ENCODE measurements around the gene KRT3. TPM values are rescaled to one million over a fixed set of nuclear protein-coding genes. Genes with fewer than 3 reads are reported as not detected.

The KRT3 gene
- total and polyA plus RNA-seq, 2 donors from 2014 or later = not detected

- Histone ChIP-seq H3K27me3 (ENCODE audit: control insufficient read depth, insufficient read depth, low read length) (no peaks in the 10 kb centered on the region), H3K4me1 (ENCODE audit: control insufficient read depth in 2 of 3, insufficient read depth in 2 of 3, low read depth in 1 of 3, low read length in 3 of 3) (no peaks in the 10 kb centered on the region), H3K9me3 (ENCODE audit: control insufficient read depth in 2 of 3, insufficient read depth in 1 of 3, low read length in 3 of 3) (no peaks in the 10 kb centered on the region), H3K4me3 (ENCODE audit: low read length in 3 of 3) (no peak overlapping the region), H3K36me3 (ENCODE audit: control insufficient read depth in 2 of 3, insufficient read depth in 3 of 3, low read length in 3 of 3) (no peaks in the 10 kb centered on the region), H3K9ac (ENCODE audit: low read length in 3 of 3) (no peak overlapping the region), H3K27ac (ENCODE audit: low read depth in 2 of 2, low read length in 2 of 2) (no peak overlapping the region)
- DNase-seq (no peak), FAIRE-seq (no peak)
- no peak for TF ChIP-seq CTCF (IDR thresholded peaks at IDR 0.05; ENCODE audit: borderline replicate concordance, extremely low read depth, insufficient read depth)
- intact Hi-C loops (cut with DNase I) = no loop called here
Measured at GRCh38 chr12:52807544-52808470, 11.9 kb upstream of the KRT3 start.

- DNase-seq (no peak), FAIRE-seq (no peak)
- Histone ChIP-seq H3K9me3 (ENCODE audit: control insufficient read depth in 2 of 3, insufficient read depth in 1 of 3, low read length in 3 of 3) (no peaks in the 10 kb centered on the region), H3K27ac (ENCODE audit: low read depth in 2 of 2, low read length in 2 of 2) (no peak overlapping the region), H3K27me3 (ENCODE audit: control insufficient read depth, insufficient read depth, low read length) (no peaks in the 10 kb centered on the region), H3K4me1 (ENCODE audit: control insufficient read depth in 2 of 3, insufficient read depth in 2 of 3, low read depth in 1 of 3, low read length in 3 of 3) (no peaks in the 10 kb centered on the region), H3K36me3 (ENCODE audit: control insufficient read depth in 2 of 3, insufficient read depth in 3 of 3, low read length in 3 of 3) (no peaks in the 10 kb centered on the region), H3K4me3 (ENCODE audit: low read length in 3 of 3) (no peak overlapping the region), H3K9ac (ENCODE audit: low read length in 3 of 3) (no peak overlapping the region)
- intact Hi-C loops (cut with DNase I) = no loop called here
- TF ChIP-seq CTCF (IDR thresholded peaks at IDR 0.05; ENCODE audit: borderline replicate concordance, extremely low read depth, insufficient read depth) = no peak
Measured at GRCh38 chr12:52806821-52807543, 11.1 kb upstream of the KRT3 start.

- no peak overlapping the region for H3K27ac ChIP-seq (ENCODE audit: low read depth in 2 of 2, low read length in 2 of 2)
- intact Hi-C loops (cut with DNase I) = no loop called here
- H3K4me3 ChIP-seq (ENCODE audit: low read length in 3 of 3) = no peak overlapping the region
- FAIRE-seq = no peak
- no peak for DNase-seq
- no peaks in the 10 kb centered on the region for H3K4me1 ChIP-seq (ENCODE audit: control insufficient read depth in 2 of 3, insufficient read depth in 2 of 3, low read depth in 1 of 3, low read length in 3 of 3)
- no peaks in the 10 kb centered on the region for H3K36me3 ChIP-seq (ENCODE audit: control insufficient read depth in 2 of 3, insufficient read depth in 3 of 3, low read length in 3 of 3)
- no peak overlapping the region for H3K9ac ChIP-seq (ENCODE audit: low read length in 3 of 3)
- H3K27me3 ChIP-seq (ENCODE audit: control insufficient read depth, insufficient read depth, low read length) = no peaks in the 10 kb centered on the region
- no peak for TF ChIP-seq CTCF (IDR thresholded peaks at IDR 0.05; ENCODE audit: borderline replicate concordance, extremely low read depth, insufficient read depth)
- H3K9me3 ChIP-seq (ENCODE audit: control insufficient read depth in 2 of 3, insufficient read depth in 1 of 3, low read length in 3 of 3) = no peaks in the 10 kb centered on the region
Measured at GRCh38 chr12:52806169-52806811, 10.4 kb upstream of the KRT3 start.
